GM13976 (cell line): ENCODE results near the gene GABPB1.

ENCODE experiments used
- DNase-seq: peaks from one replicate; pipeline ENCODE4 v3.0.0; 2012; ENCODE audit warnings: low spot score
- CTCF ChIP-seq: IDR thresholded peaks from 2 replicates; pipeline ENCODE4 v1.5.1; 2012; ENCODE audit warnings: borderline replicate concordance, mild to moderate bottlenecking; ENCODE audit not compliant: insufficient read depth; ENCODE audit errors: extremely low read depth, missing control alignments, control extremely low read depth
- in situ Hi-C: fragments of 300-500 bp; cut with MboI; formaldehyde crosslinking; loops from one replicate; pipeline ENCODE4 v1.12.0; 2022; ENCODE audit warnings: low sequenced_read_pairs, mixed read lengths, inconsistent platforms; ENCODE audit not compliant: unreplicated experiment

Gene GABPB1

GRCh38 chr15:50229336-50229735, 125.7 kb downstream of the GABPB1 start:
- in situ Hi-C loops = no loop called here
- TF ChIP-seq CTCF = no peak
- DNase-seq = no peak

- no peak for TF ChIP-seq CTCF
- no peak for DNase-seq
- in situ Hi-C loops = no loop called here
Measured at GRCh38 chr15:50228866-50229265, 126.1 kb downstream of the GABPB1 start.

- no peak for DNase-seq
- no peak for TF ChIP-seq CTCF
- in situ Hi-C loops = no loop called here
Measured at GRCh38 chr15:50227076-50227475, 127.9 kb downstream of the GABPB1 start.

- in situ Hi-C loops = no loop called here
- no peak for TF ChIP-seq CTCF
- no peak for DNase-seq
Measured at GRCh38 chr15:50225938-50226337, 129.1 kb downstream of the GABPB1 start.
